ENCODE data around the gene SEZ6L. TPM values are rescaled to one million over a fixed set of nuclear protein-coding genes. Genes with fewer than 3 reads are reported as not detected.

SEZ6L gene
- total RNA-seq, 1 experiment from 2014 or later, result 0.13 TPM

DNA sequence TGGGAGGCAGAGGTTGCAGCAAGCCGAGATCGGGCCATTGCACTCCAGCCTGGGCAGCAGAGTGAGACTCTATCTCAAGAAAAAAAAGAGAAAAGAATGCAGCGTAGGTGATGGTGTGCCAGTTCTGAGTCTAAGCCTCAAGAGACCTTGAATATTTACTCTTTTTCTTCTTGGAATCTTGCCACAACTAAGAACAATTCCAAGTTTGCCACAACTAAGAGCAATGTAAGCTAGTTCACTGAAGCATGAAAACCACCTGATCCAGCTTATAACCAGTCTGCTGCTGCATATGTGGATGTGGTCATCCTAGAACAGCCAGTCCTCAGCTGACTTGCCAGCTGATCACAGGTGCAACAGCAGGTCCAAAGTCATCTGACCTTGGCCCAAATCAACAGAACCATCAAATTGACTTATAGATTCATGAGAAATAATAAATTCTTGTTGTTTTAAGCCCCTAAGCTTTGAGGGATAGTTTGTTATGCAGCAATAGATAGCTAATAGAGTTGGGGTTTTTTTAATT lies 25.4 kb upstream of the SEZ6L start:
- H2AK5ac ChIP-seq (ENCODE audit: insufficient read length, low read length), result no peak overlapping the region
- H3K23me2 ChIP-seq (ENCODE audit: insufficient read length, low read depth, low read length, poor library complexity, severe bottlenecking), result no peaks in the 10 kb centered on the region
- H3K27ac ChIP-seq (ENCODE audit: insufficient read length, low read depth, low read length), result no peak overlapping the region
- H3K23ac ChIP-seq (ENCODE audit: insufficient read length, low read depth, low read length), result no peak overlapping the region
- no peak overlapping the region for H3T11ph ChIP-seq (ENCODE audit: low read length)
- H3K79me2 ChIP-seq (ENCODE audit: insufficient read depth, low read length), result no peaks in the 10 kb centered on the region
- H3K56ac ChIP-seq (ENCODE audit: insufficient read length, low read depth, low read length), result no peak overlapping the region
- H3K79me1 ChIP-seq (ENCODE audit: insufficient read depth, low read depth, low read length, poor library complexity, severe bottlenecking), result no peaks in the 10 kb centered on the region
- Mint-ChIP-seq H3K4me1 (no peaks in the 10 kb centered on the region), H3K27me3 (ENCODE audit: low read depth) (peaks cover 32% of the 10 kb centered on the region), H3K27ac (no peak overlapping the region), H3K9me3 (no peaks in the 10 kb centered on the region; a peak in 1 of 5 replicates), H3K36me3 (ENCODE audit: insufficient read depth in 1 of 3, low read depth in 3 of 3) (no peaks in the 10 kb centered on the region), H3K4me3 (no peak overlapping the region)
- no peaks in the 10 kb centered on the region for H4K20me1 ChIP-seq (ENCODE audit: control insufficient read depth, insufficient read depth, insufficient read length)
- no CpG with 5 or more reads among the region's 3 CpGs for WGBS (ENCODE audit: extremely low coverage, insufficient read length, low lambda C conversion rate)
- no peaks in the 10 kb centered on the region for H3K9me3 ChIP-seq (ENCODE audit: control insufficient read depth, low read depth, low read length)
- no peak overlapping the region for H3K14ac ChIP-seq (ENCODE audit: insufficient read depth, low read length)
- TF ChIP-seq, protein P1, sequence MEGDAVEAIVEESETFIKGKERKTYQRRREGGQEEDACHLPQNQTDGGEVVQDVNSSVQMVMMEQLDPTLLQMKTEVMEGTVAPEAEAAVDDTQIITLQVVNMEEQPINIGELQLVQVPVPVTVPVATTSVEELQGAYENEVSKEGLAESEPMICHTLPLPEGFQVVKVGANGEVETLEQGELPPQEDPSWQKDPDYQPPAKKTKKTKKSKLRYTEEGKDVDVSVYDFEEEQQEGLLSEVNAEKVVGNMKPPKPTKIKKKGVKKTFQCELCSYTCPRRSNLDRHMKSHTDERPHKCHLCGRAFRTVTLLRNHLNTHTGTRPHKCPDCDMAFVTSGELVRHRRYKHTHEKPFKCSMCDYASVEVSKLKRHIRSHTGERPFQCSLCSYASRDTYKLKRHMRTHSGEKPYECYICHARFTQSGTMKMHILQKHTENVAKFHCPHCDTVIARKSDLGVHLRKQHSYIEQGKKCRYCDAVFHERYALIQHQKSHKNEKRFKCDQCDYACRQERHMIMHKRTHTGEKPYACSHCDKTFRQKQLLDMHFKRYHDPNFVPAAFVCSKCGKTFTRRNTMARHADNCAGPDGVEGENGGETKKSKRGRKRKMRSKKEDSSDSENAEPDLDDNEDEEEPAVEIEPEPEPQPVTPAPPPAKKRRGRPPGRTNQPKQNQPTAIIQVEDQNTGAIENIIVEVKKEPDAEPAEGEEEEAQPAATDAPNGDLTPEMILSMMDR (conservative IDR thresholded peaks at IDR 0.05), result no peak
- H4K8ac ChIP-seq (replicated peaks; ENCODE audit: insufficient read length, low read depth, low read length), result no peak overlapping the region
- no peak overlapping the region for H2BK120ac ChIP-seq (ENCODE audit: low read depth, low read length, poor library complexity, severe bottlenecking)
- H2BK20ac ChIP-seq (ENCODE audit: low read depth, low read length, poor library complexity, severe bottlenecking), result no peak overlapping the region
- H2AFZ ChIP-seq (ENCODE audit: low read length), result no peak overlapping the region
- no peak for DNase-seq
- no peaks in the 10 kb centered on the region for H3K27me3 ChIP-seq (ENCODE audit: insufficient read depth, low read length)
- no peak overlapping the region for H2BK12ac ChIP-seq (ENCODE audit: insufficient read length, low read depth, low read length)
- no peak overlapping the region for H3K4me2 ChIP-seq (ENCODE audit: insufficient read depth, insufficient read length, low read length)
- H2BK5ac ChIP-seq (ENCODE audit: insufficient read length, low read length), result no peak overlapping the region
- no peaks in the 10 kb centered on the region for H3K4me1 ChIP-seq (ENCODE audit: insufficient read depth, low read length)
- H2BK15ac ChIP-seq (ENCODE audit: low read depth, low read length), result no peak overlapping the region
- no peak overlapping the region for H4K91ac ChIP-seq (ENCODE audit: insufficient read length, low read depth, low read length)
- H3K18ac ChIP-seq (ENCODE audit: insufficient read length, low read depth, low read length), result no peak overlapping the region
- no peak overlapping the region for H4K5ac ChIP-seq (ENCODE audit: insufficient read length, low read depth, low read length)
- no peak overlapping the region for H3K9ac ChIP-seq (ENCODE audit: extremely low read depth, insufficient read length, low read length)
- no peak overlapping the region for H3K4ac ChIP-seq (ENCODE audit: low read depth, low read length)
